WTC11 (cell line): ENCODE data around the gene NALF2. TPM values are rescaled to one million over a fixed set of nuclear protein-coding genes. Genes with fewer than 3 reads are reported as not detected.

Source experiments
- ATAC-seq: fragments of 200-7000 bp; cut with Tn5 transposase; 2 replicates; pipeline ENCODE4 v1.10.0; 2021; ENCODE audit warnings: mild to moderate bottlenecking, moderate library complexity
- CTCF ChIA-PET: fragments of 300-600 bp; sonication (Branson Sonifier 250); formaldehyde crosslinking; loops from one replicate; lab custom pipeline; 2021; ENCODE audit warnings: antibody characterized with exemption; lab: Charles Lee
- POLR2A ChIA-PET: fragments of 350-600 bp; sonication (Branson Sonifier 250); formaldehyde crosslinking; loops from one replicate; lab custom pipeline; 2021; ENCODE audit warnings: antibody characterized with exemption; lab: Charles Lee
- DNase-seq: peaks from one replicate; pipeline ENCODE4 v3.0.0; 2021; ENCODE audit warnings: low spot score
- H3K27ac Mint-ChIP-seq: 2 replicates; pipeline ENCODE4 v1.8.0; 2021; ENCODE audit warnings: mixed read lengths
- H3K27me3 Mint-ChIP-seq: 2 replicates; pipeline ENCODE4 v1.8.0; 2021; ENCODE audit warnings: low read depth, mild to moderate bottlenecking, moderate library complexity, mixed read lengths
- H3K36me3 Mint-ChIP-seq: 2 replicates; pipeline ENCODE4 v1.8.0; 2021; ENCODE audit warnings: mixed read lengths
- H3K4me1 Mint-ChIP-seq: 2 replicates; pipeline ENCODE4 v1.8.0; 2022; ENCODE audit warnings: mixed read lengths
- H3K4me3 Mint-ChIP-seq: 2 replicates; pipeline ENCODE4 v1.8.0; 2021; ENCODE audit warnings: mild to moderate bottlenecking, moderate library complexity, mixed read lengths
- H3K9me3 Mint-ChIP-seq: 2 replicates; pipeline ENCODE4 v1.8.0; 2021; ENCODE audit warnings: mixed read lengths
- ETV6 ChIP-seq: sonication (generic); formaldehyde crosslinking; IDR thresholded peaks from 2 replicates; pipeline ENCODE4 v1.8.1; 2022; ENCODE audit warnings: mild to moderate bottlenecking, missing genetic modification reagents
- IRF1 ChIP-seq: sonication (generic); formaldehyde crosslinking; IDR thresholded peaks from 2 replicates; pipeline ENCODE4 v1.8.0; 2023; ENCODE audit warnings: missing genetic modification reagents
- NFATC4 ChIP-seq: fragments of 250-450 bp; sonication (Bioruptor Pico); IDR thresholded peaks from 2 replicates; pipeline ENCODE4 v1.9.0; 2021; ENCODE audit warnings: mild to moderate bottlenecking
- NR2C2 ChIP-seq: sonication (generic); formaldehyde crosslinking; IDR thresholded peaks from 2 replicates; pipeline ENCODE4 v1.8.0; 2022; ENCODE audit warnings: mild to moderate bottlenecking, missing genetic modification reagents
- RELA ChIP-seq: sonication (generic); formaldehyde crosslinking; IDR thresholded peaks from 2 replicates; pipeline ENCODE4 v1.8.1; 2022; ENCODE audit warnings: missing genetic modification reagents, mild to moderate bottlenecking, borderline replicate concordance
- RORB ChIP-seq: fragments of 250-450 bp; sonication (Bioruptor Pico); IDR thresholded peaks from 2 replicates; pipeline ENCODE4 v1.9.0; 2021; ENCODE audit warnings: mild to moderate bottlenecking
- USF1 ChIP-seq: sonication (generic); formaldehyde crosslinking; IDR thresholded peaks from 2 replicates; pipeline ENCODE4 v1.8.0; 2022; ENCODE audit warnings: mild to moderate bottlenecking, missing genetic modification reagents
- ZNF219 ChIP-seq: sonication (generic); formaldehyde crosslinking; IDR thresholded peaks from 2 replicates; pipeline ENCODE4 v1.8.0; 2023; ENCODE audit warnings: missing genetic modification reagents, mild to moderate bottlenecking, borderline replicate concordance
- ZNF281 ChIP-seq: sonication (generic); formaldehyde crosslinking; IDR thresholded peaks from 2 replicates; pipeline ENCODE4 v1.8.0; 2023; ENCODE audit warnings: mild to moderate bottlenecking, missing genetic modification reagents
- ZNF423 ChIP-seq: fragments of 250-450 bp; sonication (Bioruptor Pico); IDR thresholded peaks from 2 replicates; pipeline ENCODE4 v2.1.2; 2022; ENCODE audit warnings: mild to moderate bottlenecking, moderate library complexity
- total RNA-seq: library from RNA; stranded (reverse); gene quantifications from 3 replicates; pipeline ENCODE4 v1.2.3, GENCODE V29; 2021
- TF ChIP-seq, protein P1 (sequence below): sonication (generic); formaldehyde crosslinking; IDR thresholded peaks from 2 replicates; pipeline ENCODE4 v1.8.1; 2023; ENCODE audit warnings: mild to moderate bottlenecking, missing genetic modification reagents, borderline replicate concordance
- TF ChIP-seq, protein P2 (sequence below): sonication (generic); formaldehyde crosslinking; IDR thresholded peaks from 2 replicates; pipeline ENCODE4 v1.8.1; 2023; ENCODE audit warnings: mild to moderate bottlenecking, moderate library complexity, missing genetic modification reagents
- TF ChIP-seq, protein P3 (sequence below): sonication (generic); formaldehyde crosslinking; IDR thresholded peaks from 2 replicates; pipeline ENCODE4 v1.8.1; 2022; ENCODE audit warnings: low read depth, mild to moderate bottlenecking, moderate library complexity, missing genetic modification reagents, borderline replicate concordance

NALF2 gene
- total RNA-seq, 1 experiment from 2014 or later = 14.0 TPM

DNA sequence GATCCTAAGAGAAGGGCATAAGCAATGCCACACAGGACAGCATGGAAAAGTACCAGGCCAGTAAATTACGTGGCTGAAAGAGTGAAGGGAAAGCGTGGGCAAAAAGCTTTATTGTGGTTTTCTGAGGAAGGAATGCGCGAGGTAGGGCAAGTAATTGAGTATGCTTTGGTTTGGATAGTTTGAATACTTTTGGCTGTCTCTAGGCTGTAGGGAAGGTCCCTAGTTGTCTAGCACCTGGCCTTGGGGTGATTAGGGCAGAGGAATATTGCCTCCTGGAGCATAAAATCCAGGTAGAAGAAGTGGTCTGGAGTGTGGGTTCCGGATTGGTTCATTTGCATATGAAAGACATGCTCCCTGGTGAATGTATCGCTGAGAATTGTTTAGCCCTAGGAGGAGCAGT lies 46.4 kb upstream of the NALF2 start (continued):
- TF ChIP-seq, protein P1, sequence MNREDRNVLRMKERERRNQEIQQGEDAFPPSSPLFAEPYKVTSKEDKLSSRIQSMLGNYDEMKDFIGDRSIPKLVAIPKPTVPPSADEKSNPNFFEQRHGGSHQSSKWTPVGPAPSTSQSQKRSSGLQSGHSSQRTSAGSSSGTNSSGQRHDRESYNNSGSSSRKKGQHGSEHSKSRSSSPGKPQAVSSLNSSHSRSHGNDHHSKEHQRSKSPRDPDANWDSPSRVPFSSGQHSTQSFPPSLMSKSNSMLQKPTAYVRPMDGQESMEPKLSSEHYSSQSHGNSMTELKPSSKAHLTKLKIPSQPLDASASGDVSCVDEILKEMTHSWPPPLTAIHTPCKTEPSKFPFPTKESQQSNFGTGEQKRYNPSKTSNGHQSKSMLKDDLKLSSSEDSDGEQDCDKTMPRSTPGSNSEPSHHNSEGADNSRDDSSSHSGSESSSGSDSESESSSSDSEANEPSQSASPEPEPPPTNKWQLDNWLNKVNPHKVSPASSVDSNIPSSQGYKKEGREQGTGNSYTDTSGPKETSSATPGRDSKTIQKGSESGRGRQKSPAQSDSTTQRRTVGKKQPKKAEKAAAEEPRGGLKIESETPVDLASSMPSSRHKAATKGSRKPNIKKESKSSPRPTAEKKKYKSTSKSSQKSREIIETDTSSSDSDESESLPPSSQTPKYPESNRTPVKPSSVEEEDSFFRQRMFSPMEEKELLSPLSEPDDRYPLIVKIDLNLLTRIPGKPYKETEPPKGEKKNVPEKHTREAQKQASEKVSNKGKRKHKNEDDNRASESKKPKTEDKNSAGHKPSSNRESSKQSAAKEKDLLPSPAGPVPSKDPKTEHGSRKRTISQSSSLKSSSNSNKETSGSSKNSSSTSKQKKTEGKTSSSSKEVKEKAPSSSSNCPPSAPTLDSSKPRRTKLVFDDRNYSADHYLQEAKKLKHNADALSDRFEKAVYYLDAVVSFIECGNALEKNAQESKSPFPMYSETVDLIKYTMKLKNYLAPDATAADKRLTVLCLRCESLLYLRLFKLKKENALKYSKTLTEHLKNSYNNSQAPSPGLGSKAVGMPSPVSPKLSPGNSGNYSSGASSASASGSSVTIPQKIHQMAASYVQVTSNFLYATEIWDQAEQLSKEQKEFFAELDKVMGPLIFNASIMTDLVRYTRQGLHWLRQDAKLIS (CRISPR knock-in tag) = no peak
- TF ChIP-seq, protein P2, sequence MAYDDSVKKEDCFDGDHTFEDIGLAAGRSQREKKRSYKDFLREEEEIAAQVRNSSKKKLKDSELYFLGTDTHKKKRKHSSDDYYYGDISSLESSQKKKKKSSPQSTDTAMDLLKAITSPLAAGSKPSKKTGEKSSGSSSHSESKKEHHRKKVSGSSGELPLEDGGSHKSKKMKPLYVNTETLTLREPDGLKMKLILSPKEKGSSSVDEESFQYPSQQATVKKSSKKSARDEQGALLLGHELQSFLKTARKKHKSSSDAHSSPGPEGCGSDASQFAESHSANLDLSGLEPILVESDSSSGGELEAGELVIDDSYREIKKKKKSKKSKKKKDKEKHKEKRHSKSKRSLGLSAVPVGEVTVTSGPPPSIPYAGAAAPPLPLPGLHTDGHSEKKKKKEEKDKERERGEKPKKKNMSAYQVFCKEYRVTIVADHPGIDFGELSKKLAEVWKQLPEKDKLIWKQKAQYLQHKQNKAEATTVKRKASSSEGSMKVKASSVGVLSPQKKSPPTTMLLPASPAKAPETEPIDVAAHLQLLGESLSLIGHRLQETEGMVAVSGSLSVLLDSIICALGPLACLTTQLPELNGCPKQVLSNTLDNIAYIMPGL = no peak

DNA sequence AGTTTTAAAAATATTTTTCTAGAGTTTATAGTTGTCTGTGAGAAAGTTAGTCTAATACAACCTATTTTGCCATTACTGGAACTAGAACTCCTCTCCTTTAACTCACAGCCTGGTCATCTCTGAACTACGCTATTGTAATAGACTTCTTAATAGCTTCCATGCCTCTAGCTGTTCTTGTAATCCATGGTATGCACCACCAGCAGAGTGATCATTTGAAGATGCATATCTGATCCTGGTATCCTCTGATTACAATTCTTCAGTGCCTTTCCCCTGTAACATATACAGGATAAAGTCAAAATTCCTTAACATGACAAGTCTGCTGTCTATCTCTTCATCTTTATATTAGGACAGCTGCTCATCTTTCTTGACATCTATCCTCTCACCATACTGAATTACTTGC lies 37.6 kb upstream of the NALF2 start:
- ATAC-seq (no peak), DNase-seq (no peak)
- Mint-ChIP-seq H3K4me3 (no peak overlapping the region), H3K27ac (no peak overlapping the region), H3K4me1 (no peaks in the 10 kb centered on the region), H3K9me3 (peaks cover 11% of the 10 kb centered on the region), H3K27me3 (peaks cover 5% of the 10 kb centered on the region; the same call in 1 of the 2 replicates), H3K36me3 (peaks cover 3% of the 10 kb centered on the region; the same call in 1 of the 2 replicates)
- TF ChIP-seq ZNF219 (CRISPR knock-in tag) = no peak
- TF ChIP-seq RELA (CRISPR knock-in tag) = no peak
- TF ChIP-seq ZNF281 = no peak
- no peak for TF ChIP-seq RORB (CRISPR knock-in tag)
- TF ChIP-seq, protein P3, sequence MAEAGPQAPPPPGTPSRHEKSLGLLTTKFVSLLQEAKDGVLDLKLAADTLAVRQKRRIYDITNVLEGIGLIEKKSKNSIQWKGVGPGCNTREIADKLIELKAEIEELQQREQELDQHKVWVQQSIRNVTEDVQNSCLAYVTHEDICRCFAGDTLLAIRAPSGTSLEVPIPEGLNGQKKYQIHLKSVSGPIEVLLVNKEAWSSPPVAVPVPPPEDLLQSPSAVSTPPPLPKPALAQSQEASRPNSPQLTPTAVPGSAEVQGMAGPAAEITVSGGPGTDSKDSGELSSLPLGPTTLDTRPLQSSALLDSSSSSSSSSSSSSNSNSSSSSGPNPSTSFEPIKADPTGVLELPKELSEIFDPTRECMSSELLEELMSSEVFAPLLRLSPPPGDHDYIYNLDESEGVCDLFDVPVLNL (CRISPR knock-in tag) = no peak
- no peak for TF ChIP-seq NR2C2 (CRISPR knock-in tag)
- no peak for TF ChIP-seq ZNF423 (CRISPR knock-in tag)
- no peak for TF ChIP-seq IRF1
- TF ChIP-seq NFATC4 (CRISPR knock-in tag) = no peak
- TF ChIP-seq USF1 (CRISPR knock-in tag) = no peak
- no peak for TF ChIP-seq ETV6 (CRISPR knock-in tag)
- CTCF ChIA-PET = no interaction called here
- POLR2A ChIA-PET = no interaction called here
